ENCODE data around the gene ASPG. TPM values are rescaled to one million over a fixed set of nuclear protein-coding genes. Genes with fewer than 3 reads are reported as not detected.

The ASPG gene
- total RNA-seq, 2 donors from 2014 or later = 0.30 TPM; not detected in 1

DNA sequence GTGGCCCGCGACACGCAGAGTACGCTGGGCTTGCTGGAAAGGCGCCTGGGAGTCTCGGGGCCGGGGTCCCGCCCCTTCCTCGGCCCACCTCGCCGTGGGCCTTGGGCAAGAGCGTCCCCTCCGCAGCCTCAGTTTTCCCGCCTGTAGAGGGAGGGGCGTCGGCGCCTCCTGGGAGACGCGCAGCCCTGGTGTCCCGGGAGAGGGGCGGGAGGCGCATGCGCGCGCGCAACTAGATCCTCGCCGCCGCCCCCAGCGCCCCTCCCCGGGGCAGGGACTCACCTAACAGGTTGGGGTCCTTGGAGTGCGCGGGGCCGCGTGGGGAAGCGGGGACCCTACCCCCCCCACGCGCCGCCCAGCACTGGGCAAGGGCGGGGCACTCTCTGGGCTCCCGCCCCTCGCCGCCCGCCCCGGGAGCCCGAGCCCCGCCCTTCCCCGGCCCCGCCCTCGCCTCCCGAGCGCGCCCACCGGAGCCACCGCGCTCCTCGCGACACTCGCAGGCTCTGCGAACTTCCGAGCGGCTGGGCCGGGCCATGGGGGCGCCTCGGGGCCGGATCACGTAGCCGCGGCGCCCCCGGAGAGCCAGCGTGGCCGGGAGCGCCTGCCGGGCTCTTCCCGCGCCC lies 52.7 kb downstream of the ASPG start, which contains the start of gene KIF26A:
KIF26A (plus strand) TSS at position 490 of the 620 bp plus-strand sequence. CDS start 136 bp downstream, outside the sequence.
- Mint-ChIP-seq H3K27ac (no peak within 1 kb of the TSS), H3K4me3 (peak within 1 kb of the TSS; percentile 63 to 81), H3K27me3 (ENCODE audit: low read depth) (peaks cover 30% of the 10 kb centered on the region), H3K9me3 (no peaks in the 10 kb centered on the region), H3K36me3 (ENCODE audit: insufficient read depth in 2 of 2) (no peaks in the 10 kb centered on the region), H3K4me1 (ENCODE audit: low read depth) (peaks cover 8% of the 10 kb centered on the region)
- DNase-seq (peak; percentile 26 to 28), ATAC-seq (replicated peaks in 1 of 2) (peak; percentile 37 to 47)

DNA sequence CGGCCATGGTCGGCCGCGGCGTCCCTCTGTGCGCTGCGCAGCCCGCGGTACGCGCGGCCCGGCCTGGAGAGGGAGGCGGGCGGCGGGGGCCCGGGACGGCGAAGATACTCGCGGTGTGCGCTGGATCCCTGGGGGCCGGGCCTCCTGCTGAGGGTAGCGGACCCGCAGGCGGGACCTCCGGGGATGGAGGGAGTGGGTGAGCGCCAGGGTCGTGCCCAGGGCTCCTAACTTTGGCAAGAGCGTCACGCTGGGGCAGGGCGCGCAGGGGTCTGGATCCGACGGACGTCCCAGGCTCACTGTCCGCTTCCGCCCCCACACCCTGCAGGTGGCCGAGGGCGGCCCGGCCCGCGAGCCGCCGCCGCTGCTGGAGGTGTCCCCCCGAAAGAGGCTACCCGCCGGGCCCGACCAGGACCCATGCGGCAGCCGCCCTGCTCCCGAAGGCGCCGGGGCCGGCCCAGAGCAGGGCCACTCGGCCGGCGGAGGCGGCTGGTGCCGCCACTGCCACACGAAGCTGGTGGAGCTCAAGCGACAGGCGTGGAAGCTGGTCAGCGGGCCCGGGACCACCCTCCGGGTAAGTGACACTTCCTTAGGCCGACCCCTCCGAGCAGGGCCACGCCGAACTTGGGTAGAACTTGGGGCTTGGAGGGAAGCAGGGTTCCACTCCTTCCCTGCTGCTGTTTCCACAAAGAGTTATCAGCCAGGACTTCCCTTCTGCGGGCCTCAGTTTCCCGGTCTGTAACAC lies 53.4 kb downstream of the ASPG start:
- Mint-ChIP-seq H3K27me3 (ENCODE audit: low read depth) (peaks cover 30% of the 10 kb centered on the region), H3K36me3 (ENCODE audit: insufficient read depth in 2 of 2) (no peaks in the 10 kb centered on the region), H3K27ac (no peak overlapping the region), H3K4me3 (no peak overlapping the region), H3K4me1 (ENCODE audit: low read depth) (peaks cover 8% of the 10 kb centered on the region), H3K9me3 (no peaks in the 10 kb centered on the region)
- peak; percentile 2 for ATAC-seq (replicated peaks in 1 of 2)
- no peak for DNase-seq

DNA sequence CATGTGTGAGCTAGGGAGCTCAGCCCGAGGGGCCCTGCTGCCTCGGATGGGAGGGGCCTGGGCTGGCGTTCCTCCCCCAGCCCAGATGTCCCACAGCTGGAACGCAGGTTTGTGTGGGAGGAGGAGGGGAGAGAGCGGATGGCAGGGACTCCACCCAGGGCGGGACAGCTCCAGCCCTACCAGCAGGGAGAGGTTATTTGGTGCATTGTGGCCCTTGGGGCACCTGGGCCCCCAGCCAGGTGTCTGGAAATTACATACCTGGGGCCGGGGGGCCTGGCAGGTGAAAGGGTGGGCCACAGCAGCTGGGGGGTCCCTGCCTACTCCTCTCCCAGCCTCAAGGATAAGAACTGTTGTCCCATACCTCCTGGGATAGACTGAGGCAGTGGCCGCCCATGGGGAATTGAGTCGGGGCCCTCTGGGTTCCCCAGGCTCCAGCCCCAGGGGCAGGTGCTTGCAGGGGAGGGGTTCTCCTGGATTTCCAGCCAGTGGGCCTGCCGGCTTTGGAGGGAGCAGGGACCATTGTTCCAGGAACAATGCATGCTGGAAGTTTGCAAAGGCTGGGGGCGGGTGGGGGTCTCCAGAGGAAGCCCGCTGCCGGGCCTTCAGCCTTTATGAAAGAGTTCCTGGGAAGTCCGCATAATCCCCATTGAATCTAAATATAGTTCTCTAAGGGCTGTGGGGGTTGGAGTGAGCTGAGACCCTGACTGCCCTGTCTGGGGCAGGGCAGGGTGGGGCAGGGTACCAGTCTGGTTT lies 54.1 kb downstream of the ASPG start:
- Mint-ChIP-seq H3K4me1 (ENCODE audit: low read depth) (peaks cover 8% of the 10 kb centered on the region), H3K27ac (no peak overlapping the region), H3K36me3 (ENCODE audit: insufficient read depth in 2 of 2) (no peaks in the 10 kb centered on the region), H3K4me3 (no peak overlapping the region), H3K9me3 (no peaks in the 10 kb centered on the region), H3K27me3 (ENCODE audit: low read depth) (peaks cover 30% of the 10 kb centered on the region)
- DNase-seq (no peak), ATAC-seq (replicated peaks in 1 of 2) (no peak)

DNA sequence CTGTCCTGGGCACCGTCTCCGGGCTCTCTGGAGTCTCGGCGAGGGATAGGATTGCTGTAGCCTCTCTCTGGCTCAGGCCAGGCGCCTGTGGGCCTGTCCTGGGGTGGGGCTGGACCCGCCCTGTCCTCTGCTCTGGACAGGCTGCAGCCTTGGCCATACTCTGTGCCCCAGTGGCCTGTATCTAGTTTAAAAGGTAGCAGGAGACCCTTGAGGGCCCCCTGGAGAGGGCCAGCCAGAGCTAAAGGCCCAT lies 54.6 kb downstream of the ASPG start:
- no peak for DNase-seq

DNA sequence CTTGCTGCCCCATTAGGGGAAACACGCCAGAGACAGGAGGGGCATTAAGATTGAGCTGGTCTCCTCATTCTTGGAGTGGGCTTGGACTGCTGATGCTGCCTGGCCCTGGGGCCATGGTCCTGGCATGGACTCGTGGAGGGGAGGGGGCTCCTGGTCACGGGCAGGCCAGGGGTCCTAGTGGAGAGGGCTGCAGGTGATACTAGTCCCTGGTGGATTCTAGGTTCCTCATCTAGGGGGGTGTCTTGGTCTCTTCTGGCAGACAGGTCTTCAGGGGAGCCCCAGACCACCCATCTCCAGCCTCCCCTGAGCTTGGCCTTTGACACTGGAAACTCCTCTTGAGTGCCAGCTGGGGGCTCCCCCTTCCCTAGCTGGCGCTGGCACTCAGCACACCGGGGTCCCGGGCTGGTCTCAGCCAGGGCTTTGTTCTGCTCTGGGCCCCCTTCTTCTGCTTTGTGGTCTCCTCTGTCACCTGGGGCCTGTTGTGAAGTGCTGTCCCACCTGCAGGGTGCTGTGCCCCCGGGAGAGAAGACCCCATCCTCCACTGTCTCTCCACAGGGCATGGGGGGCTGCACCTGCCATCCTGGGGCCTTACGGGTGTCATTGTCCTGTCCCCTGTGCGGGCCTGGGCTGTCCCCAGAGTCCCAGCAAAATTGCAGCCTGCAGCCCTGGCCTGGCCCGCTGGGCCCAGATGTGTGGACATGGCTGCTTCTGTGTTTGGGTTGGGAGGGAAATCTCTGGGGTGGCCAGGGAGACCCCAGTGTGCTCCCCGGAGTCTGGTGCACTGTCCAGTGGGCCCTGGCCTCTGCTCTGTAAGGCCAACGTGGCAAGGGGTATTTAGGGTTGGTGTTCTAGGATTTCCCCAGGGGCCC lies 55.2 kb downstream of the ASPG start:
- no peak overlapping the region for H3K27ac Mint-ChIP-seq
- DNase-seq (no peak), ATAC-seq (replicated peaks in 1 of 2) (no peak)
- no peaks in the 10 kb centered on the region for H3K36me3 Mint-ChIP-seq (ENCODE audit: insufficient read depth in 2 of 2)
- H3K4me1 Mint-ChIP-seq (ENCODE audit: low read depth) = peaks cover 8% of the 10 kb centered on the region
- no peak overlapping the region for H3K4me3 Mint-ChIP-seq
- peaks cover 20% of the 10 kb centered on the region for H3K27me3 Mint-ChIP-seq (ENCODE audit: low read depth)
- H3K9me3 Mint-ChIP-seq = no peaks in the 10 kb centered on the region

More for the DNA sequence above, 54.6 kb downstream of the ASPG start:
- Mint-ChIP-seq H3K36me3 (ENCODE audit: insufficient read depth in 2 of 2) (no peaks in the 10 kb centered on the region), H3K4me1 (ENCODE audit: low read depth) (peaks cover 8% of the 10 kb centered on the region), H3K27me3 (ENCODE audit: low read depth) (peaks cover 26% of the 10 kb centered on the region), H3K9me3 (no peaks in the 10 kb centered on the region), H3K27ac (no peak overlapping the region), H3K4me3 (no peak overlapping the region)
- no peak for ATAC-seq (replicated peaks in 1 of 2)

DNA sequence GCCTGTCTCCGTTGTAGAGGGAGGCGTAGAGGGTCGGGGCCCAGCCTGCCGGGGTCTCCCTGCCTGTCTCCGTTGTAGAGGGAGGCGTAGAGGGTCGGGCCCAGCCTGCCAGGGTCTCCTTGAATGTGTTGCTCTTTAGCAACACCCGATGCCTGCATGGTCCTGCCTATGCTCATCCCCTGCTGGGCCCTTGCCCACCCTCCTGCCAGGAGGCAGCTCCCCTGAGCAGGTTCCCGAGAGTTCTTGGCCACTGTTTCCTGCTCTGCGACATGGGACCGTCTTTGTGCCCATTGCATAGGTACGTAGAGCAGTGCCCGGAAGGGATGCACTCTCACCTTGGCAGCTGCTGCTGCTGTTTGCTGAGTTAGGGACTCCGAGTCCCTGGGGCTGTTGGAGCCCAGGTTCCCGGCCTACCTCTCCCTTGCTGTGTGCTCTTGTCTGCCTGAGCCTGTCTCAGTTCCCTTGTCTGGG lies 56.2 kb downstream of the ASPG start:
- Mint-ChIP-seq H3K27me3 (ENCODE audit: low read depth) (peaks cover 18% of the 10 kb centered on the region), H3K27ac (no peak overlapping the region), H3K36me3 (ENCODE audit: insufficient read depth in 2 of 2) (no peaks in the 10 kb centered on the region), H3K4me3 (no peak overlapping the region), H3K4me1 (ENCODE audit: low read depth) (peaks cover 7% of the 10 kb centered on the region), H3K9me3 (no peaks in the 10 kb centered on the region)
- DNase-seq (no peak), ATAC-seq (replicated peaks in 1 of 2) (no peak)

DNA sequence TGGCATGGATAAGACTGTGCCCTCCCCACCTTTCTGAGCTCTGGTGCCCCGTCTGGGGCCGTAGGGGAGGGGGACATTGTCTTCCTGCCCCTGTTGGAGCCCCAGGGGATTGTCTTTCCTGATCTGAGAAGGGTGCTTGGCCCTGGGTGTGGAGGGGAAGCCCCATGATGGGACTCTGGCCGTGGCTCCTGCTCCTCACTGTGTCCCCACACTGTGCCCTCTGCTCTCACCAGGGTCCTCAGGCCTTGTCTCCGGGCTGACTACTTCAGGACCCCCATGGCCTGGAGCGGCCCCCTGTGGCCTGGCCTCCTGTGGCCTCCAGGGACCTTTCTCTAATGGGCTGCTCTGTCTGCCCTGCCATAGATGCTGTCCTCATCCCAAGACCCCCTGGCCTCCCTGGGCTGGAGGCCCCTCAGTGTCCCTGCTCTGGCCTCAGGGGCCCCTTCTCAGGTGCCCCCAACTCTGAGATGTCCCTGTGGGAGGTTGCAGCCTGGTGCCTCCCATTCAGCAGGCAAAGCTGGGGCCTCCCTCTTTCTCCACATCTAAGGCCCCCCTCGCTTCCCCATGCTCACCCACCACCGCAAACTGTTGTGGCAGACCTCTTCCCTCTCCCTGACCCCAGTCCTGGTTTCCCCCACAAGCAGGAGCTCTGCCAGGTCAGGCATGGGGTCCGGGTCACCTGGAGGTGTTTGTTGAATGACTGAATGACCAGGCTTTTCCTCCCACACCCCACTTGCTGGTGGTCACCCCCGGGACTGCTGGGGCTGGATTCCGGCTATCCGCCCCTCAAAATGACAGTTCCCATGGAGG lies 56.8 kb downstream of the ASPG start:
- peaks cover 12% of the 10 kb centered on the region for H3K27me3 Mint-ChIP-seq (ENCODE audit: low read depth)
- DNase-seq (no peak), ATAC-seq (replicated peaks in 1 of 2) (no peak)
- H3K36me3 Mint-ChIP-seq (ENCODE audit: insufficient read depth in 2 of 2) = no peaks in the 10 kb centered on the region
- H3K9me3 Mint-ChIP-seq = no peaks in the 10 kb centered on the region
- no peak overlapping the region for H3K4me3 Mint-ChIP-seq
- H3K4me1 Mint-ChIP-seq (ENCODE audit: low read depth) = peaks cover under 1% of the 10 kb centered on the region
- H3K27ac Mint-ChIP-seq = no peak overlapping the region

DNA sequence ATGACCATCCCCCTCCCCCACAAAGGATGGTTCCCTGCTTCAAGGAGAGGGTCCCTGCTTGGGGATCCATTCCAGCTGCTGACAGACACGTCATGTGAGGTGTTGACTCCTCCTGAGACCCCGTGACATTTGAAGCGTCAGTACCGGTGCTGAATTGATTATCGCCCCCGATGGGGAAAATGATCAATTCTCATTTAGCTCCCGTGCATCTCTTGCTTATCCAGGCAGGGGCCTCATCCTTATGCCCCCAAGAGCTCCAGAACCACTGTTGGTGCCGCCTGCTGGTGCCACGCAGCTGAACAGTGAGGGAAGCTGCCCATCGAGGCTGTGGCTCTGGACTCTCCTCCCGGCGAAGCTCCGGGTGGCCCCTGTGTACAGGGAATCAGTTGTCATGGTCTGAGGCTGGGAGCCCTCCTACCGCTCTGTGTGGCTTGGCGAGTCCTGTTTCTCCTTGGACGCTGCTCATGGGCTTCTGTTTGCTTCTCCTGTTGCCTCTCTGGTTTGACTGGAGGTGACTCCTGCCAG lies 57.5 kb downstream of the ASPG start:
- Mint-ChIP-seq H3K9me3 (no peaks in the 10 kb centered on the region), H3K4me1 (ENCODE audit: low read depth) (no peaks in the 10 kb centered on the region), H3K27ac (no peak overlapping the region), H3K27me3 (ENCODE audit: low read depth) (peaks cover 12% of the 10 kb centered on the region), H3K4me3 (no peak overlapping the region), H3K36me3 (ENCODE audit: insufficient read depth in 2 of 2) (no peaks in the 10 kb centered on the region)
- no peak for DNase-seq
- ATAC-seq (replicated peaks in 1 of 2) = no peak

DNA sequence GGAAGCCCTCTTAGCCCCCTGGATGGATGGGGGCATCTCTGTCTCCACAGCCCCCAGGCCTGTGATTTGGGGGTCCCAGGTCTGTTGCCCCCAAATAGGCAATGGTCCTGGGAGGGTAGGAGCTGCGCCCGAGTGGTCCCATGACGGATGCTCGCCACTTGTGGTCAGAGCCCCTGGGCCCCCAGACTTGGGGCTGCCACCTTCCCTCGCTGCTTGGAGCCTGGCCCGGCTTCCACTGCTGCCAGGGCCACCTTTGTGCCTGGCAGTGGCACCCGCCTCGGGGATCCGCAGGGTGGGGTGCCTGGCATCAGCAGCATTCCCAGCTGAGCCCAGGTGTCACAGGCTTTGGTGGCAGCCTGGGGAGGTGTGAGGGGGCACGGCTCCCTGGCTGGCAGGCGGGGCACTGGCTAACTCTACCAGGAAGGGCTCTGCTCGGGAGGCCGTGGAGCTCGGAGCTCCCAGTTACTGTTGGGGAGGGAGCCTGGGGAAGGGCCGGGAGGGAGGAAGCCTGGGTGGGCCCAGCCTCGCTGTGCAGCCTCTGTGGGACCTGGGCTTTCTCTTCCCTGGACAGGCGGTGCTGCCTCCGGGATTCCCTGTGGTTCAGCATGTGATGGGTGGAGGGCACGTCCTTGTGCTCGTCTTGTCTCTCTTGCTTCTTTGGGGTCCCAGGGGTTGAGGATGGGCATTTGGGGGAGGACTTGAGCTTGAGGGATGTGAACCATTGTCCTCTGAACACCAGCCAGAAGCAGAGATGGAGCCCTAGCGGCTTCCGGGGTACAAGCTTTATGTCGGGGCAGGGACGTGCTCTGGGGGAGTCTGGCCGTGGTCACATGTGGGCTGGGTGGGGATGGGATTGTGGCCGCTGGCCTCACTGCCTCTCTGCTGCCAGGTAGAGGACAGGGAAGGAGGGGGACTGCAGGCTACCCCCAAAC lies 58.3 kb downstream of the ASPG start:
- peaks cover 12% of the 10 kb centered on the region for H3K27me3 Mint-ChIP-seq (ENCODE audit: low read depth)
- no peak overlapping the region for H3K27ac Mint-ChIP-seq
- DNase-seq (no peak), ATAC-seq (replicated peaks in 1 of 2) (no peak)
- H3K36me3 Mint-ChIP-seq (ENCODE audit: insufficient read depth in 2 of 2) = no peaks in the 10 kb centered on the region
- H3K4me1 Mint-ChIP-seq (ENCODE audit: low read depth) = no peaks in the 10 kb centered on the region
- H3K9me3 Mint-ChIP-seq = no peaks in the 10 kb centered on the region
- H3K4me3 Mint-ChIP-seq = no peak overlapping the region

DNA sequence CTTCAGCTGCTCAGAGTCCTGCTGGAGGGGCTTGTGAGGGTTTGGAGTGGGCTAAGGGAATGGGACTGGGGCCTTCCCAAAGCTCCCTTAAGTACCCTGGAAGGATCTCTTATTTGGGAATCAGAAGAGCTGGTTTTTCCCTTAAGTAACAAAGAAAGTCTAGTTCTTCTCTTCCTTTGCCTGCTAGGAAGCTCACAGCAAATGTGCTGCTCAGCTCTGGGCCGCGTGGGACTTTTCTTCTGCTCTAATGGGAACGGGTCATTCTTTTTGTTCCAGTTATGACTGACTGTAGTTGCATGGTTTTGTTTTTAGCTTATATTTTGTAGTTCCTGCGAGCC lies 58.9 kb downstream of the ASPG start:
- no peak for ATAC-seq (replicated peaks in 1 of 2)
- Mint-ChIP-seq H3K4me3 (no peak overlapping the region), H3K27me3 (ENCODE audit: low read depth) (peaks cover 8% of the 10 kb centered on the region), H3K4me1 (ENCODE audit: low read depth) (no peaks in the 10 kb centered on the region), H3K36me3 (ENCODE audit: insufficient read depth in 2 of 2) (no peaks in the 10 kb centered on the region), H3K27ac (no peak overlapping the region), H3K9me3 (no peaks in the 10 kb centered on the region)
- no peak for DNase-seq

All from activated T-cell treated with anti-CD3 and anti-CD28 coated beads, Interleukin-2, amount 50 U/mL, for 72 hours (primary cell).